ENCODE measurements around the gene WASHC2A.
"Not testable (repeated sequence)": the region's sequence is repeated elsewhere in the genome, so short reads cannot be mapped to it uniquely, and the experiment has no call there.

- TF ChIP-seq ZNF707, KLF8 (tag by site-specific recombination; IDR thresholded peaks at IDR 0.05): not testable (repeated sequence)
Measured at GRCh38 chr10:50165038-50165437, 97.3 kb downstream of the WASHC2A start.
